ENCODE data around the gene ARID3A.

DNA sequence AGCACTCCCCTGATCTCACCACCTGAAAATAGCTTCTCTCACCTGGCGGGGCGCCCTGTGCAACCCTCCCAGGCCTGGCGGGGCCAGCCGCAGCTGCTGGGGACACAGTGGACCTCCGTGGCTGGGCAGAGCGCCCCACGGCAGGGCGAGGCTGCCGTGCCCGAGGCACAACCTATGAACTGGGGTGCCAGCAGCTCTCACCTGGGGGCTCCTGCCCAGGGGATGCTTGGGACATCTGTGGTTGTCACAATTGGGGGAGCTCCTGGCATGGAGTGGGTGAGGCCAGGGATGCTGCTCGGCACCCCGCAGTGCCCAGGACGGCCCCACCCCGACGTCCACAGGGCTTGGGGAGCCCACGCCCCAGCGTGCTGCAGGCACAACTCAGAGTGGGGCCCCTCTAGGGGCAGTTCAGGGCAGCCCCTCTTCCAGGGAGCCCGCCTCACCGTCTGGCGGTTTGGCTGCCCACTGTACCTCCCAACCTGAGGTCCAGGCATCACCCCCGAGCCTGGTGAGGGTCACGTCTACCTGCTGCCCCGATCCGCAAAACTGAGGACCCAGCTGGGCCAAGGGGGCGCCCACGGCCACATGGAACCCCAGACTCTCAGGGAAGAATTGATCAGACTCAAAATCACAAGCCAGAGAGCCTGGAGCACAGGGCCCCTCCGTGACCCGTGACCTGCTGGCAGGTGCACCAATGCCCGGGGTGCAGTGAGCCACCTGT, 89.4 kb downstream of the ARID3A start:
- TF ChIP-seq, protein P1, sequence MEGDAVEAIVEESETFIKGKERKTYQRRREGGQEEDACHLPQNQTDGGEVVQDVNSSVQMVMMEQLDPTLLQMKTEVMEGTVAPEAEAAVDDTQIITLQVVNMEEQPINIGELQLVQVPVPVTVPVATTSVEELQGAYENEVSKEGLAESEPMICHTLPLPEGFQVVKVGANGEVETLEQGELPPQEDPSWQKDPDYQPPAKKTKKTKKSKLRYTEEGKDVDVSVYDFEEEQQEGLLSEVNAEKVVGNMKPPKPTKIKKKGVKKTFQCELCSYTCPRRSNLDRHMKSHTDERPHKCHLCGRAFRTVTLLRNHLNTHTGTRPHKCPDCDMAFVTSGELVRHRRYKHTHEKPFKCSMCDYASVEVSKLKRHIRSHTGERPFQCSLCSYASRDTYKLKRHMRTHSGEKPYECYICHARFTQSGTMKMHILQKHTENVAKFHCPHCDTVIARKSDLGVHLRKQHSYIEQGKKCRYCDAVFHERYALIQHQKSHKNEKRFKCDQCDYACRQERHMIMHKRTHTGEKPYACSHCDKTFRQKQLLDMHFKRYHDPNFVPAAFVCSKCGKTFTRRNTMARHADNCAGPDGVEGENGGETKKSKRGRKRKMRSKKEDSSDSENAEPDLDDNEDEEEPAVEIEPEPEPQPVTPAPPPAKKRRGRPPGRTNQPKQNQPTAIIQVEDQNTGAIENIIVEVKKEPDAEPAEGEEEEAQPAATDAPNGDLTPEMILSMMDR (conservative IDR thresholded peaks at IDR 0.05; ENCODE audit: low read length): no peak
- TF ChIP-seq EZH2phosphoT487 (IDR thresholded peaks at IDR 0.05; ENCODE audit: borderline replicate concordance): no peak

All from Loucy (cell line).